GM12878 (cell line): ENCODE measurements around the gene ACER3. TPM values are rescaled to one million over a fixed set of nuclear protein-coding genes. Genes with fewer than 3 reads are reported as not detected.

Experiments used
- ATAC-seq: fragments of 200-7000 bp; cut with Tn5 transposase; 3 replicates; pipeline ENCODE4 v1.9.1; 2020; ENCODE audit warnings: mild to moderate bottlenecking, moderate library complexity
- BruUV-seq: library from RNA; stranded (reverse); fragments of 400-500 nt; replicated peaks from 2 replicates; lab custom pipeline; 2021; lab: Mats Ljungman, UMichigan
- CTCF ChIA-PET: fragments of 300-600 bp; sonication (Branson Sonifier 250); formaldehyde crosslinking; extraction: SDS; loops from one replicate; lab custom pipeline; 2021; ENCODE audit warnings: inconsistent platforms; lab: Yijun Ruan, JAX
- POLR2A ChIA-PET: fragments of 350-600 bp; formaldehyde crosslinking; extraction: SDS; loops from one replicate; lab custom pipeline; 2021; ENCODE audit warnings: inconsistent platforms; lab: Charles Lee
- RAD21 ChIA-PET: fragments of 300-600 bp; sonication (Branson Sonifier 250); formaldehyde crosslinking; loops from one replicate; lab custom pipeline; 2023; ENCODE audit warnings: antibody characterized with exemption; ENCODE audit not compliant: unreplicated experiment; lab: Charles Lee
- SMC1A ChIA-PET: fragments of 300-600 bp; sonication (Branson Sonifier 250); formaldehyde crosslinking; loops from one replicate; lab custom pipeline; 2023; ENCODE audit not compliant: unreplicated experiment, uncharacterized antibody; lab: Charles Lee
- DNase-seq: peaks from one replicate; pipeline ENCODE4 v3.0.0-alpha.2; 2011; ENCODE audit warnings: low read depth, low spot score
- FAIRE-seq: peaks from 3 replicates; lab custom pipeline; 2011; peaks lifted over from hg19 to GRCh38; lab: Jason Lieb, UNC
- H2AFZ ChIP-seq: 2 replicates; pipeline ENCODE4 v1.6.0; 2011; ENCODE audit warnings: low read depth, low read length, control low read depth; ENCODE audit not compliant: control insufficient read depth
- H3K27ac ChIP-seq: 2 replicates; pipeline ENCODE4 v1.5.1; 2011; ENCODE audit warnings: control low read depth; ENCODE audit not compliant: control insufficient read depth, insufficient read depth
- H3K27me3 ChIP-seq, 2 experiments: replicated peaks in 1 of 2; 2 replicates each; pipeline versions ENCODE4 v1.6.0 to v1.6.1; 2011; ENCODE audit warnings: low read length in 1 of 2; ENCODE audit not compliant: control insufficient read depth in 2 of 2, insufficient read depth in 2 of 2
- H3K36me3 ChIP-seq, 2 experiments: 2 replicates each; pipeline ENCODE4 v1.5.1; 2011; ENCODE audit warnings: low read length in 1 of 2; ENCODE audit not compliant: control insufficient read depth in 2 of 2, insufficient read depth in 2 of 2
- H3K4me1 ChIP-seq: 2 replicates; pipeline ENCODE4 v1.6.1; 2011; ENCODE audit warnings: mild to moderate bottlenecking, low read length, moderate library complexity, mixed read lengths; ENCODE audit not compliant: control insufficient read depth, insufficient read depth
- H3K4me2 ChIP-seq: 2 replicates; pipeline ENCODE4 v1.6.0; 2011; ENCODE audit warnings: control low read depth; ENCODE audit not compliant: control insufficient read depth, insufficient read depth
- H3K4me3 ChIP-seq: fragments of 200-600 bp; sonication (generic); 2 replicates; pipeline ENCODE4 v1.5.1; 2016
- H3K79me2 ChIP-seq: 2 replicates; pipeline ENCODE4 v1.6.0; 2011; ENCODE audit warnings: low read length; ENCODE audit not compliant: control insufficient read depth, insufficient read depth
- H3K9ac ChIP-seq: 2 replicates; pipeline ENCODE4 v1.8.0; 2011; ENCODE audit warnings: low read length, control low read depth, mixed read lengths; ENCODE audit not compliant: control insufficient read depth, insufficient read depth
- H3K9me3 ChIP-seq: replicated peaks from 3 replicates; pipeline ENCODE4 v1.5.1; 2011; ENCODE audit warnings: mild to moderate bottlenecking, low read length; ENCODE audit not compliant: control insufficient read depth, insufficient read depth
- H4K20me1 ChIP-seq: 2 replicates; pipeline ENCODE4 v1.6.0; 2011; ENCODE audit not compliant: control insufficient read depth, insufficient read depth
- BCLAF1 ChIP-seq: fragments of 450-650 bp; IDR thresholded peaks from 2 replicates; pipeline ENCODE4 v1.6.1; 2017; ENCODE audit warnings: antibody characterized with exemption, mild to moderate bottlenecking, moderate library complexity
- CBFB ChIP-seq: IDR thresholded peaks from 2 replicates; pipeline ENCODE4 v1.6.1; 2016; ENCODE audit warnings: antibody characterized with exemption, low read depth
- CUX1 ChIP-seq: IDR thresholded peaks from 2 replicates; pipeline ENCODE4 v1.6.1; 2012; ENCODE audit warnings: improper control_type of control experiment, low read depth, low read length; ENCODE audit not compliant: insufficient replicate concordance
- GABPA ChIP-seq: IDR thresholded peaks from 2 replicates; pipeline ENCODE4 v1.6.1; 2014; ENCODE audit warnings: antibody characterized with exemption, low read depth, mild to moderate bottlenecking, inconsistent platforms
- HDAC6 ChIP-seq: fragments of 200-600 bp; sonication (generic); IDR thresholded peaks from one replicate; pipeline ENCODE4 v1.8.0; 2017; ENCODE audit warnings: antibody characterized with exemption; ENCODE audit not compliant: unreplicated experiment
- JUNB ChIP-seq: IDR thresholded peaks from 2 replicates; pipeline ENCODE4 v1.6.1; 2016; ENCODE audit warnings: antibody characterized with exemption, mild to moderate bottlenecking
- MYB ChIP-seq: fragments of 150-350 bp; IDR thresholded peaks from 2 replicates; pipeline ENCODE4 v1.6.1; 2014; ENCODE audit warnings: mild to moderate bottlenecking, low read depth, low read length, borderline replicate concordance
- PKNOX1 ChIP-seq: fragments of 450-650 bp; IDR thresholded peaks from 2 replicates; pipeline ENCODE4 v1.6.1; 2016; ENCODE audit warnings: mild to moderate bottlenecking
- WGBS: methylation state at CpG from one replicate; pipeline ENCODE4 v1.1.6; 2016; ENCODE audit warnings: low lambda C conversion rate; ENCODE audit not compliant: insufficient replicate concordance, insufficient coverage; ENCODE audit errors: missing lambda C conversion rate; 5-methylcytosine and 5-hydroxymethylcytosine counted together
- in situ Hi-C: fragments of 300-500 bp; cut with MboI; formaldehyde crosslinking; loops from 9 replicates; pipeline ENCODE4 v1.14.3; 2018; ENCODE audit warnings: mixed read lengths
- intact Hi-C: fragments of 100-400 bp; cut with micrococcal nuclease; formaldehyde crosslinking; loops from one replicate; pipeline ENCODE4 v1.14.2; 2022; ENCODE audit not compliant: unreplicated experiment
- polyA plus RNA-seq, 11 experiments: library from polyadenylated mRNA; depleted of rRNA in 4 of 11; unstranded in 6 of 11; stranded (reverse) in 5 of 11; fragments of >200 nt; fragmentation: Nextera tagmentation in 4 of 11; fragmentation: Illumina TruSeq in 1 of 11; extraction: Ambion mirVana in 4 of 11; extraction: Trizol in 1 of 11; gene quantifications; 1 replicate in 1 of 11; 2 replicates in 10 of 11; pipeline versions ENCODE4 v1.2.1 to v1.2.3, GENCODE V29; 2011 to 2016; ENCODE audit warnings: inconsistent platforms in 2 of 11, missing spikeins in 2 of 11, low read depth in 1 of 11
- total RNA-seq, 4 experiments: library from RNA; depleted of rRNA in 3 of 4; stranded (reverse); fragments of >200 nt in 3 of 4; fragmentation: Illumina TruSeq in 1 of 4; extraction: Trizol in 1 of 4; gene quantifications; 2 replicates each; pipeline versions ENCODE4 v1.2.1 to v1.2.3, GENCODE V29; 2013 to 2021

ACER3 gene
- total and polyA plus RNA-seq, 10 of the 15 experiments (the other 5 are each of a cell fraction or from before 2014, with no cell fraction given): 2.8 to 17.4 (median 10.3) TPM

- Histone ChIP-seq H3K36me3 (no peaks in the 10 kb centered on the region), H4K20me1 (no peaks in the 10 kb centered on the region), H3K27me3 (peaks cover 0 to 1% of the 10 kb centered on the region in 2 experiments; a peak in 1 of 4 replicates), H2AFZ (no peak overlapping the region), H3K4me3 (no peak overlapping the region)
- ChIA-PET POLR2A (no interaction called here), SMC1A (no interaction called here)
- TF ChIP-seq JUNB: no peak
- TF ChIP-seq BCLAF1: no peak
- no peak for TF ChIP-seq HDAC6
- TF ChIP-seq MYB: no peak
- no peak for TF ChIP-seq GABPA
- TF ChIP-seq CUX1: no peak
- TF ChIP-seq PKNOX1: no peak
- TF ChIP-seq CBFB: no peak
- TF ChIP-seq, all 136 proteins: peak for 0
- H3K4me2 ChIP-seq: no peak overlapping the region
- no peak overlapping the region for H3K27ac ChIP-seq
- DNase-seq (no peak), ATAC-seq (no peak), FAIRE-seq (no peak)
- ChIA-PET RAD21 (interaction anchor here (1.4 kb wide), 1 partner anchor 82 kb away, joined by 3 read pairs; no protein-coding TSS in a partner anchor), CTCF (interaction anchor here (4.1 kb wide), 1 partner anchor 83 kb away, joined by 21 read pairs; no protein-coding TSS in a partner anchor)
- no TSS peak for BruUV-seq
- H3K9me3 ChIP-seq: no peaks in the 10 kb centered on the region
- no peaks in the 10 kb centered on the region for H3K4me1 ChIP-seq
- WGBS: 41% methylated on average over 5 of the region's 5 CpGs
- no peaks in the 10 kb centered on the region for H3K79me2 ChIP-seq
- intact Hi-C loops: no loop called here
- no peak overlapping the region for H3K9ac ChIP-seq
- in situ Hi-C loops: no loop called here
Measured at GRCh38 chr11:76835928-76836612, 24.6 kb upstream of the ACER3 start.
